Measurements from ENCODE around the gene PTMA. TPM values are rescaled to one million over a fixed set of nuclear protein-coding genes. Genes with fewer than 3 reads are reported as not detected.

PTMA gene
- total RNA-seq, 1 experiment from 2014 or later: 1,625 TPM

- DNase-seq: peak; percentile 70
These were observed 27.1 kb upstream of the PTMA start for GRCh38 chr2:231680992-231681852.

DNA sequence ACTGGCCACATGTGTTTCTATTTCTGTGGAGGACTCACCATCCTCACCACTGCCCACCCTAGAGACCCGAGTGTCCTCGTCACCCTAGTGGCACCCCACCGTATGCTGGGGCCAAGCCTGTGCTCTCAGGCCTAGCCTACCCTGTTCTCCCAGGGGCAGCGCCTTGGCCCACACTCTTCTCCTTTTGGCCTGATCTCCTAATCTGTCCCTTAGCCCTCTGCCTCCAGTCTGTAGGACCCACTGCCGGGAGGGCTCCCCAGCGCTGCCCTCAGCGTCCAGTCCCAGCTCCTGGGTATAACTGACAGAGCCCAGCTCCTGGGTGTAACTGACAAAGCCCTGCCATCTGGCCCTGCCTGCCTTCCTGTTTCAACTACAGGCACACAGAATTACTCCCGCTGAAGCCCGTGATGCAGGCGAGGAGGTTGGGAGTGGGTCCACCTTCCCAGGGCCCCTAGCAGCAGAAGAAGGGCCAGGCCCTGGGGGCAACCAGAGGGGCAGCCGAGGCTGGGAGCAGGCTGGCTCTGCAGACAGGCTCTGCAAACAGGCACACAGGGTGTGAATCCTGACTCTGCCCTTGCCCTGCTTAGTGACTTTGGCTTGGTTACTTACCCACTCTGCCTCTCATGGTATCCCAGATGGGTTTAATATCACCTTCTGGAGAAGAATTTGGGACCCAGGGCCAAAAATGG is 25.6 kb upstream of the PTMA start:
- H3K4me1 ChIP-seq (ENCODE audit: insufficient read depth, low read length): peaks cover 11% of the 10 kb centered on the region
- TF ChIP-seq, protein P1, sequence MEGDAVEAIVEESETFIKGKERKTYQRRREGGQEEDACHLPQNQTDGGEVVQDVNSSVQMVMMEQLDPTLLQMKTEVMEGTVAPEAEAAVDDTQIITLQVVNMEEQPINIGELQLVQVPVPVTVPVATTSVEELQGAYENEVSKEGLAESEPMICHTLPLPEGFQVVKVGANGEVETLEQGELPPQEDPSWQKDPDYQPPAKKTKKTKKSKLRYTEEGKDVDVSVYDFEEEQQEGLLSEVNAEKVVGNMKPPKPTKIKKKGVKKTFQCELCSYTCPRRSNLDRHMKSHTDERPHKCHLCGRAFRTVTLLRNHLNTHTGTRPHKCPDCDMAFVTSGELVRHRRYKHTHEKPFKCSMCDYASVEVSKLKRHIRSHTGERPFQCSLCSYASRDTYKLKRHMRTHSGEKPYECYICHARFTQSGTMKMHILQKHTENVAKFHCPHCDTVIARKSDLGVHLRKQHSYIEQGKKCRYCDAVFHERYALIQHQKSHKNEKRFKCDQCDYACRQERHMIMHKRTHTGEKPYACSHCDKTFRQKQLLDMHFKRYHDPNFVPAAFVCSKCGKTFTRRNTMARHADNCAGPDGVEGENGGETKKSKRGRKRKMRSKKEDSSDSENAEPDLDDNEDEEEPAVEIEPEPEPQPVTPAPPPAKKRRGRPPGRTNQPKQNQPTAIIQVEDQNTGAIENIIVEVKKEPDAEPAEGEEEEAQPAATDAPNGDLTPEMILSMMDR (conservative IDR thresholded peaks at IDR 0.05; ENCODE audit: low read depth, low read length): no peak
- TF ChIP-seq EZH2phosphoT487 (IDR thresholded peaks at IDR 0.05; ENCODE audit: borderline replicate concordance, low read length) (no peak), EZH2 (IDR thresholded peaks at IDR 0.05; ENCODE audit: low read length, unreplicated experiment) (no peak)
- H3F3A ChIP-seq (ENCODE audit: low read length, unreplicated experiment): no peaks in the 10 kb centered on the region
- no peaks in the 10 kb centered on the region for H3K9me3 ChIP-seq (ENCODE audit: low read length)
- no peak overlapping the region for H3K9ac ChIP-seq (ENCODE audit: low read length)
- intact Hi-C loops (cut with micrococcal nuclease): no loop called here
- POLR2A ChIA-PET (ENCODE audit: unreplicated experiment): no interaction called here
- H3K27ac ChIP-seq (ENCODE audit: low read length): no peak overlapping the region
- no peaks in the 10 kb centered on the region for H3K9me2 ChIP-seq (replicated peaks; ENCODE audit: low read length)
- no TSS peak for BruUV-seq (replicated peaks)
- H3K79me2 ChIP-seq (ENCODE audit: low read length): no peaks in the 10 kb centered on the region
- CTCF ChIA-PET: no interaction called here
- H3K4me2 ChIP-seq (ENCODE audit: low read length): no peak overlapping the region
- H3K27me3 ChIP-seq (ENCODE audit: low read length): no peaks in the 10 kb centered on the region
- H3K36me3 ChIP-seq (ENCODE audit: low read depth, low read length): no peaks in the 10 kb centered on the region
- DNase-seq (no peak), ATAC-seq (no peak)
- H4K20me1 ChIP-seq (ENCODE audit: low read length): no peaks in the 10 kb centered on the region
- no peak overlapping the region for H2AFZ ChIP-seq (ENCODE audit: low read length)
- no peak overlapping the region for H3K4me3 ChIP-seq (ENCODE audit: low read length)

More at GRCh38 chr2:231680992-231681852, 27.1 kb upstream of the PTMA start:
- peak; percentile 72 for ATAC-seq
- peak overlapping the region; percentile 63 for H3K27ac ChIP-seq (ENCODE audit: low read length)
- TF ChIP-seq EZH2phosphoT487 (IDR thresholded peaks at IDR 0.05; ENCODE audit: borderline replicate concordance, low read length) (peak; percentile 75), EZH2 (IDR thresholded peaks at IDR 0.05; ENCODE audit: low read length, unreplicated experiment) (no peak)
- TF ChIP-seq, protein P1 (conservative IDR thresholded peaks at IDR 0.05; ENCODE audit: low read depth, low read length): no peak
- ChIA-PET CTCF (no interaction called here), POLR2A (ENCODE audit: unreplicated experiment) (no interaction called here)
- no peaks in the 10 kb centered on the region for H4K20me1 ChIP-seq (ENCODE audit: low read length)
- no peaks in the 10 kb centered on the region for H3K9me3 ChIP-seq (ENCODE audit: low read length)
- H3K4me2 ChIP-seq (ENCODE audit: low read length): peak overlapping the region; percentile 84
- peak overlapping the region; percentile 64 for H3K4me3 ChIP-seq (ENCODE audit: low read length)
- H2AFZ ChIP-seq (ENCODE audit: low read length): peak overlapping the region; percentile 80
- peaks cover 11% of the 10 kb centered on the region for H3K4me1 ChIP-seq (ENCODE audit: insufficient read depth, low read length)
- peak overlapping the region; percentile 77 for H3K9ac ChIP-seq (ENCODE audit: low read length)
- H3F3A ChIP-seq (ENCODE audit: low read length, unreplicated experiment): no peaks in the 10 kb centered on the region
- no peaks in the 10 kb centered on the region for H3K9me2 ChIP-seq (replicated peaks; ENCODE audit: low read length)
- H3K36me3 ChIP-seq (ENCODE audit: low read depth, low read length): no peaks in the 10 kb centered on the region
- TSS peak; percentile 86 for BruUV-seq (replicated peaks)
- intact Hi-C loops (cut with micrococcal nuclease): no loop called here
- no peaks in the 10 kb centered on the region for H3K79me2 ChIP-seq (ENCODE audit: low read length)
- no peaks in the 10 kb centered on the region for H3K27me3 ChIP-seq (ENCODE audit: low read length)
